Measurements from ENCODE around the gene FUT4.

The FUT4 gene

DNA sequence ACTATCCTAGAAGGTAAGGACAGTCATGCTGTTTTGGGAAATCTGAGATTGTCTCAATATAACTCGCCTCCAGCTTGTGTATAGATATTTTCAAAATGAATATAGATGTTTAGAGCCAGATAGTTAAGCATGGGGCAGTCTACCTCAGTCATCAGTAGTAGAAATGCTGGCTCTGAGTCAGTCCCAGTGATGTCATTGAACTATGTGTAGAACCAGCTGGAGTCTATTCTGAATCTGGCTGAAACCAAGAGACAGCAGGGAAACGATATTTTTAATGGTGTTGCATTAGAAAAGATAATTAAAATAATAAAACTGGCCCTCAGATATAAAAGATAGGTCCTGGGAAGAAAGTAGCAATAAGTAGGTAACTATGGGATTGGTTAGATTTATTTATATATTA lies 49.3 kb downstream of the FUT4 start:
- Histone ChIP-seq H3K27ac (no peak overlapping the region), H3K9ac (ENCODE audit: insufficient read length) (no peak overlapping the region), H3K9me3 (ENCODE audit: low read depth, low read length) (no peaks in the 10 kb centered on the region), H3K4me3 (no peak overlapping the region), H3K36me3 (ENCODE audit: insufficient read depth, low read length) (no peaks in the 10 kb centered on the region)
- no peak for TF ChIP-seq POLR2AphosphoS5 (IDR thresholded peaks at IDR 0.05; ENCODE audit: borderline replicate concordance, low read depth, low read length)
- TF ChIP-seq FOXP2 (optimal IDR thresholded peaks at IDR 0.05; ENCODE audit: control extremely low read depth, extremely low read length, insufficient read depth): no peak
- no peak for TF ChIP-seq EZH2 (IDR thresholded peaks at IDR 0.05)
- DNase-seq (ENCODE audit: low read depth, low spot score): no peak

DNA sequence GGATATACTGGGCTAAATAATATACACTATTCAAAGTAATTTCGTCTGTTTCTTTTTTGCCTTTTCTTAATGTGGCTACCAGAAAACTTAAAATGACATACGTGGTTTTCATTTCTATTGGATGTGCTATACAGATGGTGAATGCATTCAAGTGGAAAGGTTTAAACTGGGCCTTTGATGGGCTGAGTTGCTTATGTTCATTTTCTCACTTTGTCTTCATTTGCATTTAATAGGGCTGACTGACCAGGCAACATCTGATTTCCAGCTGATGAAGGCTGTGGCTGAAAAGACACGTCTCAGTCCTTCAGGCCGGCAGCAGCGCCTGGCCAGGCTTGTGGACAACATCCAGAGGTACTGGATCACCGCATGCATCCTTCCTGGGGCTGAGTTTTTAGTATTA lies 51.4 kb downstream of the FUT4 start:
- no peak overlapping the region for H3K9ac ChIP-seq (ENCODE audit: insufficient read length)
- H3K27ac ChIP-seq: no peak overlapping the region
- no peaks in the 10 kb centered on the region for H3K36me3 ChIP-seq (ENCODE audit: insufficient read depth, low read length)
- no peaks in the 10 kb centered on the region for H3K9me3 ChIP-seq (ENCODE audit: low read depth, low read length)
- DNase-seq (ENCODE audit: low read depth, low spot score): no peak
- TF ChIP-seq FOXP2 (optimal IDR thresholded peaks at IDR 0.05; ENCODE audit: control extremely low read depth, extremely low read length, insufficient read depth): no peak
- H3K4me3 ChIP-seq: no peak overlapping the region

GRCh38 chr11:94597896-94598295 lies 54.2 kb downstream of the FUT4 start:
- DNase-seq (ENCODE audit: low read depth, low spot score): no peak

More at GRCh38 chr11:94597896-94598295, 54.2 kb downstream of the FUT4 start:
- Histone ChIP-seq H3K36me3 (ENCODE audit: insufficient read depth, low read length) (no peaks in the 10 kb centered on the region), H3K27ac (no peak overlapping the region), H3K9ac (ENCODE audit: insufficient read length) (no peak overlapping the region), H3K9me3 (ENCODE audit: low read depth, low read length) (no peaks in the 10 kb centered on the region), H3K4me3 (no peak overlapping the region)
- no peak for TF ChIP-seq FOXP2 (optimal IDR thresholded peaks at IDR 0.05; ENCODE audit: control extremely low read depth, extremely low read length, insufficient read depth)
- TF ChIP-seq EZH2 (IDR thresholded peaks at IDR 0.05): no peak
